MG63 (cell line): ENCODE measurements around the gene OXNAD1. TPM values are rescaled to one million over a fixed set of nuclear protein-coding genes. Genes with fewer than 3 reads are reported as not detected.

ENCODE experiments used
- DNase-seq: peaks from one replicate; pipeline ENCODE4 v3.0.0-alpha.2; 2020
- H3K27me3 ChIP-seq: fragments of 250-450 bp; sonication (Bioruptor Pico); 2 replicates; pipeline ENCODE4 v1.5.1; 2020; ENCODE audit warnings: mild to moderate bottlenecking, moderate library complexity
- H3K36me3 ChIP-seq: fragments of 250-450 bp; sonication (Bioruptor Pico); 2 replicates; pipeline ENCODE4 v1.5.1; 2020; ENCODE audit warnings: mild to moderate bottlenecking, moderate library complexity
- H3K4me3 ChIP-seq: fragments of 250-450 bp; sonication (Bioruptor Pico); 2 replicates; pipeline ENCODE4 v1.5.1; 2020; ENCODE audit warnings: mild to moderate bottlenecking, moderate library complexity
- H3K9me3 ChIP-seq: fragments of 250-450 bp; sonication (Bioruptor Pico); 2 replicates; pipeline ENCODE4 v1.5.1; 2020; ENCODE audit warnings: mild to moderate bottlenecking, moderate library complexity
- total RNA-seq: library from RNA; depleted of rRNA; stranded (reverse); fragments of >200 nt; shearing (Covaris generic); gene quantifications from 2 replicates; pipeline ENCODE4 v1.2.3, GENCODE V29; 2014; ENCODE audit warnings: low replicate concordance

The OXNAD1 gene
- total RNA-seq, 1 experiment from 2014 or later = 8.8 TPM

- Histone ChIP-seq H3K9me3 (no peaks in the 10 kb centered on the region), H3K27me3 (no peaks in the 10 kb centered on the region), H3K36me3 (no peaks in the 10 kb centered on the region), H3K4me3 (no peak overlapping the region)
- DNase-seq = no peak
Observed at GRCh38 chr3:16240229-16241023, 24.6 kb upstream of the OXNAD1 start.

- Histone ChIP-seq H3K36me3 (no peaks in the 10 kb centered on the region), H3K9me3 (no peaks in the 10 kb centered on the region), H3K27me3 (no peaks in the 10 kb centered on the region), H3K4me3 (no peak overlapping the region)
- no peak for DNase-seq
Observed at GRCh38 chr3:16241225-16241624, 23.8 kb upstream of the OXNAD1 start.

GRCh38 chr3:16242177-16242576 lies 22.8 kb upstream of the OXNAD1 start:
- Histone ChIP-seq H3K4me3 (no peak overlapping the region), H3K27me3 (no peaks in the 10 kb centered on the region), H3K9me3 (no peaks in the 10 kb centered on the region), H3K36me3 (no peaks in the 10 kb centered on the region)
- DNase-seq = no peak

DNA sequence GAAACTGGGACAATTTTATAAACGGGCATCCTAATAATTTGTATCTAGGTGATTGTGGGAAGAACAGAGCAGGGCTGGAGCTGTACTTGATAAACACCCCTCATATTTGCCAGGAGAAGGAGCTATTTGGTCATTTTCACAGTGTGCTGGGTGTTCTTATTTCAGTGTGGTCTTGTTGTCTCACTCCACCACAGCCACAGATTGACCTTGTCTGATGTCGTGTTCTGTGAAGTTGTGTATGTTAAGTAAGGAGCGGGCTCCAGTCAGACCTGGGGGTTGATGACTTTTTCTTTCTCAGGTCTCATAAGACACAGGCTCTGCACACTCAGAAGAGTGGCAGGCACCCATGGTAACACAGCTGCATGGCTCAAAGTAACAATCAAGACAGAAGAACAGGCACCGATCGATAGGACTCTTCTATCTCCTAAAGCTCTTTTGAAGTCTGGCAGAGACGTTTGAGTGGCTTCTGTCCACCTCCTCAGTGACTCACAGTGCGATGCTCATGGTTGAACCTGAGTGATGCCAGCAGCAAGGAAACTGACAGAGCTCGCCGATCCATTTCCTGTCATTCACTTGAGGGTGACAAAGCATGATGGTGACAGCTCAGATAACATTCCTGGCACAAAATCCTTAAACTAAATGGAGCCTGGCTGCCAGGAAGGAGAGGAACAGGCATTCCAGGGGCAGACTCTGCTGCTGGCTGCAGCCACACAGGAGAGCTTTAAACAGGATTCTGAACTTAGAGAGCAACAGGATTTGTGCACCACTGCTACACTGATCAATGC lies 21.1 kb upstream of the OXNAD1 start:
- no peaks in the 10 kb centered on the region for H3K9me3 ChIP-seq
- no peak overlapping the region for H3K4me3 ChIP-seq
- peak; percentile 44 for DNase-seq
- H3K36me3 ChIP-seq = no peaks in the 10 kb centered on the region
- no peaks in the 10 kb centered on the region for H3K27me3 ChIP-seq

GRCh38 chr3:16245609-16246008 lies 19.4 kb upstream of the OXNAD1 start:
- no peak for DNase-seq
- no peaks in the 10 kb centered on the region for H3K9me3 ChIP-seq
- H3K27me3 ChIP-seq = no peaks in the 10 kb centered on the region
- no peak overlapping the region for H3K4me3 ChIP-seq
- no peaks in the 10 kb centered on the region for H3K36me3 ChIP-seq

DNA sequence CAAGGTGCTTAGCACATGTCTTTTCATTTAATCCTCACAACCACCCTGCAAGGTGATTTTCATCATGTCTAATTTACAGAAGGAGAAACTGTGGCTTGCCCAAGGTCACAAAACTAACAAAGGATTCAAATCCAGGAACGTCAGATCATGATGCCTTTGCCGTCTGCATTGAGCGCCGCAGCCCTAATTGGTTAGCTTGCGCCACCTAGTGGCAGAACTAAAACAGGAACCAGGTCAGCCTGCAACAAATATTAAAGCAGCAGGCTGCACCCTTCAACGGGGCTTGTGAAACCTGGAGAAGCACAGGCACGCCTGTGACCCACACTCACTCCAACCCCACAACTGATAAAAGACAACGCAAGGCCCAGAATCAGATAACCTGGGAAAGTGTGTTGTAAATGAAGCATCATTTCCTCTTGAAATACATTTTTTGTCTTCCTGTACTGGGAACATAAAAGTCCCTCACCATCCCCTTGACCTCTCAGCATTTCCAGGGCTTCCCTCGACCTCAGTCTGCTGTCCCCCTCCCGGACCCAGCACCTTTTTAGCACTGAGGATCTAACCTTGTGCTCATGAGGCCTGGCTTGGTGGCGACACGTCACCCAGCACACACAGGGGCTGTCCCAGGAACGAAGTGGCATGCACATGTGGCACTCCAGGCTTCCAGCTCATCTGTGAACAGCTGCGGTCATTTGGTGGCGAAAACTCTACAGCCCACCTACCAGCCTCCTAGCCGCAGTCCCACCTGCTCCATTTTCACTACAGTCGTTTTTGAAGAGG lies 17.5 kb upstream of the OXNAD1 start:
- Histone ChIP-seq H3K36me3 (no peaks in the 10 kb centered on the region), H3K27me3 (no peaks in the 10 kb centered on the region), H3K4me3 (no peak overlapping the region), H3K9me3 (no peaks in the 10 kb centered on the region)
- DNase-seq = peak; percentile 51

DNA sequence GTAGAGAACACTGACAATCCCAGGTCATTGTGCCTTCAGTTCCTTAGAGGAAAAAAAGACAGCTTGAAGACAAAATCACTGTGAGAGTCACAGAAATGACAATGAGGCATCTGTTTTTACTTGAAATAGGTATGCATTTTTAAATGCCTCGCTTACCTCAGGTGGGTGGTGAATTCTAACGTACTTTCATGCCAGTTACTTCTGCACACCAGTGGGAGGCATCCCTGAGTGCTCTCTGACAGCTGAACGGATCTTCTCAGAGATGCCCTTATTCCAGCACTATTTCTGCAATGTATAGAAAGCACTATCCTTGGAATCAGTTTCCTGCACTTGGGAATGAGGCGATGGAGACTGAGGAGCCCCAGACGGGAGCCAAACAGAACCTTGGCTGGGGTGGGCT lies 16.5 kb upstream of the OXNAD1 start:
- Histone ChIP-seq H3K27me3 (no peaks in the 10 kb centered on the region), H3K4me3 (no peak overlapping the region), H3K9me3 (no peaks in the 10 kb centered on the region), H3K36me3 (no peaks in the 10 kb centered on the region)
- no peak for DNase-seq

- no peaks in the 10 kb centered on the region for H3K9me3 ChIP-seq
- H3K36me3 ChIP-seq = no peaks in the 10 kb centered on the region
- no peaks in the 10 kb centered on the region for H3K27me3 ChIP-seq
- DNase-seq = no peak
- H3K4me3 ChIP-seq = no peak overlapping the region
Observed at GRCh38 chr3:16249336-16249735, 15.7 kb upstream of the OXNAD1 start.

GRCh38 chr3:16249886-16250285 lies 15.1 kb upstream of the OXNAD1 start:
- no peak for DNase-seq
- H3K4me3 ChIP-seq = no peak overlapping the region

DNA sequence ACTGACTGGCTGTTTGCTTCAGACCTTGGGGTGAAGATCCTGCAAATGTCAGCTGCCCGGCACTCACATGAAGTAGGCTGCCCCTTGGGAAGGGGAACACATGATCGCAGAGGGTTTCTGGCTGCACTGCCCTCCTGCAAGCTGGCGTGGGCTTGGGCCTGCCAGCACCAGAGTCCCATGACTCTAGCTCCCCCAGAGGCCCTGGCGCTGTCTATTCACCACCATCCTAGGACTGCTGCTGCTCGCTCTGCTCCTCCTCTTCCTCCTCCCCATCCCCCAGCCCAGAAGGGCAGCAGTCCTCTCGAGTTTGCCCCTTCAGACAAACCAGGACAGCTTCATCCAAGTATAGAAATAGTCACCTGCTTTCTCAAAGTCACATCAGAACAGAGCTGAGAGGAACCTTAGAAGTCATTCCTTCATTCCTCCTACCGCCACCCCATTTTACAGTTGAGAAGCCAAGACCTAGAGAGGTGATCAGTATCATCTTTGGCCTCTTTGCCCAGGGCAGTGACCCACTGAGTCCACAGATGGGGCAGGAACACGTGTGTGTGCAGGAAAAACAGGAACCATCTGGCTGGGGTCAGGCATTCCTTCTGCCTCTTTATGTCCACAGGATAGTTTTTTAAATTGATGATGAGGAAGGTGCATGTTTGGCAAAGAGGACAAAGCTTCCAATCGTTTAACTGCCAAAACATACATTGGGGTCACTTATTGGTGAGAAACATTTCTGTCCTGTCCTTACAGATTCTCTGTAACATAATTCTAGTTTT lies 13.5 kb upstream of the OXNAD1 start:
- DNase-seq = no peak
- Histone ChIP-seq H3K36me3 (no peaks in the 10 kb centered on the region), H3K9me3 (no peaks in the 10 kb centered on the region), H3K27me3 (no peaks in the 10 kb centered on the region), H3K4me3 (no peak overlapping the region)

More at GRCh38 chr3:16249886-16250285, 15.1 kb upstream of the OXNAD1 start:
- H3K36me3 ChIP-seq = no peaks in the 10 kb centered on the region
- no peaks in the 10 kb centered on the region for H3K27me3 ChIP-seq
- H3K9me3 ChIP-seq = no peaks in the 10 kb centered on the region

DNA sequence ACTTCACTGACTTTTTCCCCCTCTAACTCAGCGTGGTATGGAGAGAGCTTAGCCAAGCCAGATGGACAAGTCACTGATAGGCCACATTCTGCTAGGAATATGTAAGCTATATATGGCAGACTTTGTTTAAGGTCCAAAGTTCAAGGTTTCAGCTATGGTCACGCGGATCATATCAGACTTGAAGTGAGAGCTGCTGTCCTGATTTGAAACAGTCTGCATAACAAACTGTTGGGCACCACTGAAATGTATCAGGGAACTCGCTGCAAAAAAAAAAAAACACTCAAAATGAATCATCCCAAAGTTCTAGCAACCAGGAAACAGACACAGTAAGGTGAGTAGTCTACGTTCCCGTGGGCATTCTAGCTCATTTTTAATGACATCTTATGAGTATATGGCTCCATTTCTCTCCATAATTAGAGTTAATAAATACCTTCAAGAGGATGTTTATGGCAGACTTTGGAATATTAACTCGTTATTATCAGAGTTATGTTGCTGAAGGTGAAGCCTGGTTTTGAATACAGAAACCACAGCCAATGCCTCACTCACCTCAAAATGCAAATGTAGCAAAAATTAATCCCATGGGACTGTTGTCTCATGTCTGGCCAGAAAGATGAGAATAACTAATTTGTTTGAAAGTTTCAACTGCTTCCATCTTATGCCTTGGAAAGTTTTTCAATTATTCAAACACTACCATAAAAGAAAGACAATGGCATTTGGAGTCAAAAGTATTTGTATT lies 12.6 kb upstream of the OXNAD1 start:
- no peak for DNase-seq
- no peak overlapping the region for H3K4me3 ChIP-seq
- H3K9me3 ChIP-seq = no peaks in the 10 kb centered on the region
- H3K27me3 ChIP-seq = no peaks in the 10 kb centered on the region
- H3K36me3 ChIP-seq = no peaks in the 10 kb centered on the region

GRCh38 chr3:16252988-16253387 lies 12.0 kb upstream of the OXNAD1 start:
- H3K9me3 ChIP-seq = no peaks in the 10 kb centered on the region
- DNase-seq = no peak
- no peak overlapping the region for H3K4me3 ChIP-seq
- no peaks in the 10 kb centered on the region for H3K27me3 ChIP-seq
- H3K36me3 ChIP-seq = no peaks in the 10 kb centered on the region

DNA sequence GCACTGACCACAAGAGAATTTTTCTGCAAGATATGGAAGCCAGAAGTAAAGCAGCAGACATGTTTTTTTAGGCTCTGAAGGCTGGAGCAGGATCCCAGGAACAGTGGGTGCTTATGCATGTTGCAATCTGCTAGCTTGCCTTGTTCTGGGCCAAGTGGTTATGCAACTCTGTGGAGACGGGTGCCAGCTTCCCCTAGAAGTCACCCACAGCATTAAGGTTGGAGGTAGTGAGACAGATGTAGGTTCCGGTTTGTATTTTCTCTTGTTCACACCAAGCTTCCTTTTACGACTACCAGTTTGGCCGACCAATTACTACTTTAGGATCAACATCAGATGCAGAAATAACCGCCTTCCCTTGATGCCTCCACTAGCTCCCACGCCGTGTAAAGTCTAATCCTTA lies 11.4 kb upstream of the OXNAD1 start:
- H3K36me3 ChIP-seq = no peaks in the 10 kb centered on the region
- no peak overlapping the region for H3K4me3 ChIP-seq
- H3K9me3 ChIP-seq = no peaks in the 10 kb centered on the region
- H3K27me3 ChIP-seq = no peaks in the 10 kb centered on the region
- no peak for DNase-seq

GRCh38 chr3:16254916-16255315 lies 10.1 kb upstream of the OXNAD1 start:
- no peaks in the 10 kb centered on the region for H3K9me3 ChIP-seq
- no peak for DNase-seq

GRCh38 chr3:16255326-16255725 lies 9.7 kb upstream of the OXNAD1 start:
- no peak for DNase-seq
- Histone ChIP-seq H3K27me3 (no peaks in the 10 kb centered on the region), H3K9me3 (no peaks in the 10 kb centered on the region), H3K36me3 (peaks cover 6% of the 10 kb centered on the region), H3K4me3 (no peak overlapping the region)

More at GRCh38 chr3:16254916-16255315, 10.1 kb upstream of the OXNAD1 start:
- Histone ChIP-seq H3K4me3 (no peak overlapping the region), H3K27me3 (no peaks in the 10 kb centered on the region), H3K36me3 (peaks cover 4% of the 10 kb centered on the region; the same call in 1 of the 2 replicates)

- Histone ChIP-seq H3K4me3 (no peak overlapping the region), H3K27me3 (no peaks in the 10 kb centered on the region), H3K36me3 (peaks cover 9% of the 10 kb centered on the region), H3K9me3 (no peaks in the 10 kb centered on the region)
- DNase-seq = no peak
Observed at GRCh38 chr3:16255726-16256125, 9.3 kb upstream of the OXNAD1 start.
